22Rv1 (cell line): ENCODE measurements around the gene OR1E2.
"Not testable (repeated sequence)": the region's sequence is repeated elsewhere in the genome, so short reads cannot be mapped to it uniquely, and the experiment has no call there.

Experiments used
- CTCF ChIP-seq: fragments of 450-650 bp; IDR thresholded peaks from 2 replicates; pipeline ENCODE4 v1.5.1; 2017; ENCODE audit warnings: mild to moderate bottlenecking
- ZFX ChIP-seq: fragments of 450-650 bp; IDR thresholded peaks from 2 replicates; pipeline ENCODE4 v1.6.1; 2017; ENCODE audit warnings: antibody characterized with exemption, borderline replicate concordance

GRCh38 chr17:3433215-3433614, 426 bp downstream of the OR1E2 start:
- TF ChIP-seq CTCF, ZFX: not testable (repeated sequence)
